Bladder microvascular endothelial cell (primary cell): Measurements from ENCODE around the gene KLF7. TPM values are rescaled to one million over a fixed set of nuclear protein-coding genes. Genes with fewer than 3 reads are reported as not detected.

Experiments
- total RNA-seq: library from RNA; depleted of rRNA; stranded (reverse); fragments of >200 nt; gene quantifications from 2 replicates; pipeline ENCODE4 v1.2.3, GENCODE V29; 2014

The KLF7 gene
- total RNA-seq = 7.1 and 21.3 TPM in 2 replicates

DNA sequence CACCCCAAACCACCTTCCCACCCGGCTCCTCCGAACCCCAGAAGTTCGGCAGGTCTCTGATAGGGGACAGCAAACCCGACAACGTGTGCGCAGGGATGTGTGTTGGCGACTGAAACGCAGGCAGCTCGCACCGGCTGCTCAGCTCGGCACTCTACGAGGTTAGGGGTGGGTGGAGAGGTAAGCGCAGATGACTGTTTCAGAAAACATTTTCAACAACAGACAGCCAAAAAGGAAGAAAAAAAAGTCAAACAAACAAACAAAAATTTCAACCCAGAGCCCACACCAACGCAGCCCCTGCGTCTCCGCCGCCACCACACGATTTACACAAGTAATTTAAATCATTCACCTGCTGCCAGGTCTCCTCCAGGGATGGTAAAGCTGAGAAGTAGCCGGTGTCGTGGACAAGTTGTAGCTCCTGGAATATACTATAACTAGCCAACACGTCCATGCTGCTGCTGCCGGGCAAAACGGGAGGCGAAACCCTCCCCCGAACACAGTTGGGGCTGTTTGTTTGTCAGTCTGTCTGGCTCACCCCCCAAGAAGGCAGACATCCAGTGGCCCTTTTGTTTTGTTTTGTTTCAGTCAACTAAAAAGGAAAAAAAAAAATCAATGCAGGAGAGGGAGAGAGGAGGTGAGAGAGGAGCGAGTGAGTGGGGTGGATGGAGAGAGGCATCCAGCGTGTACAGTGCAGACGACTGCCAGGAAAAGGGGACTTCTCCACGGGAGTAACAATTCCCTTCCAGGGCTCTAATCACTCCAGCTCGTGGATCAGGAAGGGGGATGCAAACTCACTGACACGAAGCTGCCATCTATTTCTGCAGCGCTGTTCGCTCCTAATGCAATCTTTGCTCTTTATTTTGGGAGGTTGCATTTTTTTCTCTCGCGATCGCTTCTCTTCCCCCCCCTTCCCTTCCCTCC is at the start of gene KLF7:
Gene KLF7 (minus strand): TSS at position 828 of the 918 bp plus-strand sequence. CDS start 380 bp downstream, at position 448.

Other genes starting within 250 kb of the KLF7 start
- gene CPO, start 226.4 kb downstream of the KLF7 start, total RNA-seq = 0.19 TPM in 1 of 2 replicates, not detected in the other